H1 (cell line): ENCODE results near the gene MYLK. TPM values are rescaled to one million over a fixed set of nuclear protein-coding genes. Genes with fewer than 3 reads are reported as not detected.

Source experiments
- CEBPB ChIP-seq: IDR thresholded peaks from 2 replicates; pipeline ENCODE4 v1.6.1; 2012; ENCODE audit warnings: low read depth, low read length
- SIN3A ChIP-seq, 2 experiments: IDR thresholded peaks in 1 of 2; conservative IDR thresholded peaks in 1 of 2; 2 replicates each; pipeline ENCODE4 v1.6.1; 2011 to 2012; ENCODE audit warnings: low read length in 2 of 2, improper control_type of control experiment in 1 of 2, low read depth in 1 of 2, mild to moderate bottlenecking in 1 of 2
- polyA plus RNA-seq, 7 experiments: library from polyadenylated mRNA; depleted of rRNA in 3 of 7; stranded (reverse) in 5 of 7; unstranded in 2 of 7; fragments of >200 nt in 5 of 7; fragments of 200-250 nt in 2 of 7; gene quantifications; 1 replicate in 5 of 7; 2 replicates in 1 of 7; 4 replicates in 1 of 7; pipeline versions ENCODE4 v1.2.1 to v1.2.3, GENCODE V29; 2011 to 2013; ENCODE audit warnings: missing spikeins in 2 of 7, mixed read lengths in 2 of 7
- total RNA-seq: library from RNA; stranded (reverse); fragmentation: NEBNext Ultra II Directional; extraction: Animal tissue kit (Norgen Biotek cat#: 25700); gene quantifications from 2 replicates; pipeline ENCODE4 v1.2.1, GENCODE V29; 2021

Gene MYLK
- total and polyA plus RNA-seq, 2 of the 8 experiments (the other 6 are each of a cell fraction or from before 2014, with no cell fraction given), result 11.6 to 21.3 TPM

GRCh38 chr3:123765475-123766128 is 118.5 kb downstream of the MYLK start (continued):
- TF ChIP-seq SIN3A (conservative IDR thresholded peaks at IDR 0.05 in 1 of 2, IDR thresholded peaks at IDR 0.05 in 1 of 2; ENCODE audit: low read depth in 1 of 2, low read length in 2 of 2), result no peak
- no peak for TF ChIP-seq CEBPB
